H9 (cell line): ENCODE data around the gene IFIT5. TPM values are rescaled to one million over a fixed set of nuclear protein-coding genes. Genes with fewer than 3 reads are reported as not detected.

ENCODE experiments used
- DNase-seq: peaks from one replicate; pipeline ENCODE4 v3.0.0-alpha.2; 2017
- H2AFZ ChIP-seq: one replicate; pipeline ENCODE4 v1.6.1; 2013; ENCODE audit warnings: mild to moderate bottlenecking, low read length, control low read depth, moderate library complexity
- H2AK5ac ChIP-seq: 2 replicates; pipeline ENCODE4 v1.6.1; 2013; ENCODE audit warnings: low read length, control low read depth, mixed read lengths; ENCODE audit not compliant: insufficient read length
- H2BK120ac ChIP-seq: one replicate; pipeline ENCODE4 v1.6.1; 2013; ENCODE audit warnings: low read depth, mild to moderate bottlenecking, low read length, control low read depth, inconsistent platforms; ENCODE audit not compliant: poor library complexity, severe bottlenecking
- H2BK12ac ChIP-seq: 2 replicates; pipeline ENCODE4 v1.6.1; 2013; ENCODE audit warnings: low read length, control low read depth, mixed read lengths, low read depth; ENCODE audit not compliant: insufficient read length
- H2BK15ac ChIP-seq: 2 replicates; pipeline ENCODE4 v1.6.1; 2013; ENCODE audit warnings: low read depth, low read length, control low read depth
- H2BK20ac ChIP-seq: one replicate; pipeline ENCODE4 v1.6.1; 2013; ENCODE audit warnings: low read depth, mild to moderate bottlenecking, low read length, control low read depth, inconsistent platforms; ENCODE audit not compliant: poor library complexity, severe bottlenecking
- H2BK5ac ChIP-seq: 2 replicates; pipeline ENCODE4 v1.6.1; 2013; ENCODE audit warnings: low read length, control low read depth, mixed read lengths; ENCODE audit not compliant: insufficient read length
- H3K14ac ChIP-seq: 2 replicates; pipeline ENCODE4 v1.6.1; 2013; ENCODE audit warnings: low read length, control low read depth; ENCODE audit not compliant: insufficient read depth
- H3K18ac ChIP-seq: 2 replicates; pipeline ENCODE4 v1.6.1; 2013; ENCODE audit warnings: low read depth, mild to moderate bottlenecking, mixed read lengths, low read length, control low read depth; ENCODE audit not compliant: insufficient read length
- H3K23ac ChIP-seq: 2 replicates; pipeline ENCODE4 v1.6.1; 2013; ENCODE audit warnings: low read length, control low read depth, mixed read lengths, low read depth; ENCODE audit not compliant: insufficient read length
- H3K23me2 ChIP-seq: 2 replicates; pipeline ENCODE4 v1.6.1; 2013; ENCODE audit warnings: low read depth, mild to moderate bottlenecking, mixed read lengths, low read length, control low read depth; ENCODE audit not compliant: insufficient read length, poor library complexity, severe bottlenecking
- H3K27ac ChIP-seq: 2 replicates; pipeline ENCODE4 v1.5.1; 2013; ENCODE audit warnings: low read length, control low read depth, mixed read lengths, low read depth; ENCODE audit not compliant: insufficient read length
- H3K27me3 ChIP-seq: 2 replicates; pipeline ENCODE4 v1.6.1; 2013; ENCODE audit warnings: low read length, control low read depth, inconsistent platforms; ENCODE audit not compliant: insufficient read depth
- H3K4ac ChIP-seq: 2 replicates; pipeline ENCODE4 v1.6.1; 2013; ENCODE audit warnings: low read depth, mild to moderate bottlenecking, control low read depth, inconsistent platforms, low read length, moderate library complexity
- H3K4me1 ChIP-seq: 2 replicates; pipeline ENCODE4 v1.6.1; 2013; ENCODE audit warnings: low read length, control low read depth, inconsistent platforms; ENCODE audit not compliant: insufficient read depth
- H3K4me2 ChIP-seq: 2 replicates; pipeline ENCODE4 v1.6.1; 2013; ENCODE audit warnings: low read length, control low read depth, mixed read lengths; ENCODE audit not compliant: insufficient read length, insufficient read depth
- H3K56ac ChIP-seq: 2 replicates; pipeline ENCODE4 v1.6.1; 2013; ENCODE audit warnings: low read depth, mild to moderate bottlenecking, mixed read lengths, low read length, control low read depth; ENCODE audit not compliant: insufficient read length
- H3K79me1 ChIP-seq: 2 replicates; pipeline ENCODE4 v1.6.1; 2013; ENCODE audit warnings: low read depth, mild to moderate bottlenecking, moderate library complexity, low read length, control low read depth, inconsistent platforms; ENCODE audit not compliant: insufficient read depth, poor library complexity, severe bottlenecking
- H3K79me2 ChIP-seq: 2 replicates; pipeline ENCODE4 v1.6.1; 2013; ENCODE audit warnings: low read length, control low read depth, inconsistent platforms; ENCODE audit not compliant: insufficient read depth
- H3K9ac ChIP-seq: 2 replicates; pipeline ENCODE4 v1.6.1; 2013; ENCODE audit warnings: low read length, control low read depth, mixed read lengths; ENCODE audit not compliant: insufficient read length; ENCODE audit errors: extremely low read depth
- H3K9me3 ChIP-seq: one replicate; pipeline ENCODE4 v1.6.1; 2013; ENCODE audit warnings: low read depth, low read length, inconsistent platforms; ENCODE audit not compliant: control insufficient read depth
- H3T11ph ChIP-seq: one replicate; pipeline ENCODE4 v1.6.1; 2013; ENCODE audit warnings: mild to moderate bottlenecking, low read length, control low read depth, inconsistent platforms
- H4K20me1 ChIP-seq: one replicate; pipeline ENCODE4 v1.6.1; 2013; ENCODE audit not compliant: control insufficient read depth, insufficient read length, insufficient read depth
- H4K5ac ChIP-seq: 2 replicates; pipeline ENCODE4 v1.6.1; 2013; ENCODE audit warnings: low read depth, mild to moderate bottlenecking, mixed read lengths, low read length, control low read depth; ENCODE audit not compliant: insufficient read length
- H4K8ac ChIP-seq: replicated peaks from 2 replicates; pipeline ENCODE4 v1.6.1; 2013; ENCODE audit warnings: low read length, control low read depth, mixed read lengths, low read depth; ENCODE audit not compliant: insufficient read length
- H4K91ac ChIP-seq: 2 replicates; pipeline ENCODE4 v1.6.1; 2013; ENCODE audit warnings: low read depth, mild to moderate bottlenecking, moderate library complexity, mixed read lengths, low read length, control low read depth; ENCODE audit not compliant: insufficient read length
- H3K27ac Mint-ChIP-seq, 3 experiments: 2 replicates in 2 of 3; 3 replicates in 1 of 3; pipeline ENCODE4 v1.8.0; 2020 to 2021; ENCODE audit warnings: mixed read lengths in 3 of 3, mild to moderate bottlenecking in 1 of 3, moderate library complexity in 1 of 3
- H3K27me3 Mint-ChIP-seq: 2 replicates; pipeline ENCODE4 v1.8.0; 2021; ENCODE audit warnings: low read depth, mild to moderate bottlenecking, moderate library complexity, mixed read lengths
- H3K36me3 Mint-ChIP-seq, 3 experiments: 2 replicates in 2 of 3; 3 replicates in 1 of 3; pipeline ENCODE4 v1.8.0; 2020 to 2021; ENCODE audit warnings: low read depth in 3 of 3, mixed read lengths in 3 of 3; ENCODE audit not compliant: insufficient read depth in 1 of 3
- H3K4me1 Mint-ChIP-seq, 2 experiments: 2 replicates each; pipeline ENCODE4 v1.8.0; 2020; ENCODE audit warnings: mixed read lengths in 2 of 2
- H3K4me3 Mint-ChIP-seq, 2 experiments: 2 replicates in 1 of 2; 3 replicates in 1 of 2; pipeline ENCODE4 v1.8.0; 2020 to 2021; ENCODE audit warnings: mild to moderate bottlenecking in 2 of 2, mixed read lengths in 2 of 2, moderate library complexity in 1 of 2
- H3K9me3 Mint-ChIP-seq, 2 experiments: 2 replicates in 1 of 2; 3 replicates in 1 of 2; pipeline ENCODE4 v1.8.0; 2020; ENCODE audit warnings: mild to moderate bottlenecking in 2 of 2, mixed read lengths in 2 of 2, moderate library complexity in 1 of 2
- total RNA-seq: library from RNA; stranded (reverse); gene quantifications from 2 replicates; pipeline ENCODE4 v1.2.1, GENCODE V29; 2021
- TF ChIP-seq, protein P1 (sequence below): fragments of 200-600 bp; sonication (generic); conservative IDR thresholded peaks from 3 replicates; pipeline ENCODE4 v1.8.0; 2021; ENCODE audit warnings: antibody characterized with exemption, mild to moderate bottlenecking

The IFIT5 gene
- total RNA-seq, 1 experiment from 2014 or later, result 2.3 TPM

DNA sequence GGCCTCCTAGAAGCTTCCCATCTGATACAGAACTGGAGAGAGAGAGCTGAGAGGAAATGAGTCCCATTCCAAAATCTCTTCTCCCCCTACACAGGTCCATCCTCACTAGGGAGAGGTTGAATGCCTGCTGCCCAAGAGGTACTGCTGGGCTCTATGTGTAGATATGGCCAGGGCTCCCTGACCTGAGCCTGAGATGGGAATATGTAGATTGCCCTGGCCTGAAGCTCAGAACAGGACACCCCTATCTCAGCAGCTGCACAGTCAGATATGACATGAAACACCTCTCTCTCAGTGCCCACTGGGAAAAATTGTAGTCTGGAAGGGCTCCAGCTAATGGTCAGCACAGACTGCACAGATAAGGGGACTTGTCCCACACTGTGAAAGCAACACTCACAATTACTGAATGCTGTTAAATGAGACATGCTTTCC is 39.6 kb upstream of the IFIT5 start:
- Histone ChIP-seq H3K79me2 (no peaks in the 10 kb centered on the region; the same call in 1 of the 2 replicates), H4K91ac (no peak overlapping the region), H3K23ac (no peak overlapping the region), H3K27me3 (no peaks in the 10 kb centered on the region), H3K56ac (no peak overlapping the region), H2BK15ac (no peak overlapping the region), H3K79me1 (no peaks in the 10 kb centered on the region), H2BK5ac (no peak overlapping the region), H3K18ac (no peak overlapping the region), H3K27ac (no peak overlapping the region), H3K9me3 (no peaks in the 10 kb centered on the region), H2BK20ac (no peak overlapping the region), H3K4me1 (no peaks in the 10 kb centered on the region; the same call in 1 of the 2 replicates), H2BK12ac (no peak overlapping the region), H3K4me2 (no peak overlapping the region), H4K5ac (no peak overlapping the region), H3K9ac (no peak overlapping the region), H4K8ac (no peak overlapping the region), H2AFZ (no peak overlapping the region), H3K4ac (no peak overlapping the region), H3K14ac (no peak overlapping the region), H4K20me1 (no peaks in the 10 kb centered on the region), H3K23me2 (no peaks in the 10 kb centered on the region), H2BK120ac (no peak overlapping the region), H2AK5ac (no peak overlapping the region), H3T11ph (no peak overlapping the region)
- H3K27me3 Mint-ChIP-seq, result no peaks in the 10 kb centered on the region; the same call in 1 of the 2 replicates
- no peak overlapping the region for H3K27ac Mint-ChIP-seq
- H3K36me3 Mint-ChIP-seq, result no peaks in the 10 kb centered on the region
- peaks cover 13% of the 10 kb centered on the region in 2 experiments for H3K4me1 Mint-ChIP-seq
- DNase-seq, result no peak
- H3K9me3 Mint-ChIP-seq, result no peaks in the 10 kb centered on the region
- TF ChIP-seq, protein P1, sequence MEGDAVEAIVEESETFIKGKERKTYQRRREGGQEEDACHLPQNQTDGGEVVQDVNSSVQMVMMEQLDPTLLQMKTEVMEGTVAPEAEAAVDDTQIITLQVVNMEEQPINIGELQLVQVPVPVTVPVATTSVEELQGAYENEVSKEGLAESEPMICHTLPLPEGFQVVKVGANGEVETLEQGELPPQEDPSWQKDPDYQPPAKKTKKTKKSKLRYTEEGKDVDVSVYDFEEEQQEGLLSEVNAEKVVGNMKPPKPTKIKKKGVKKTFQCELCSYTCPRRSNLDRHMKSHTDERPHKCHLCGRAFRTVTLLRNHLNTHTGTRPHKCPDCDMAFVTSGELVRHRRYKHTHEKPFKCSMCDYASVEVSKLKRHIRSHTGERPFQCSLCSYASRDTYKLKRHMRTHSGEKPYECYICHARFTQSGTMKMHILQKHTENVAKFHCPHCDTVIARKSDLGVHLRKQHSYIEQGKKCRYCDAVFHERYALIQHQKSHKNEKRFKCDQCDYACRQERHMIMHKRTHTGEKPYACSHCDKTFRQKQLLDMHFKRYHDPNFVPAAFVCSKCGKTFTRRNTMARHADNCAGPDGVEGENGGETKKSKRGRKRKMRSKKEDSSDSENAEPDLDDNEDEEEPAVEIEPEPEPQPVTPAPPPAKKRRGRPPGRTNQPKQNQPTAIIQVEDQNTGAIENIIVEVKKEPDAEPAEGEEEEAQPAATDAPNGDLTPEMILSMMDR, result no peak
- H3K4me3 Mint-ChIP-seq, result no peak overlapping the region
